B cell (primary cell): Measurements from ENCODE around the gene NPIPB4. TPM values are rescaled to one million over a fixed set of nuclear protein-coding genes. Genes with fewer than 3 reads are reported as not detected.
"Not testable (repeated sequence)": the region's sequence is repeated elsewhere in the genome, so short reads cannot be mapped to it uniquely, and the experiment has no call there.

ENCODE experiments used
- ATAC-seq: fragments of 200-7000 bp; cut with Tn5 transposase; one replicate; pipeline ENCODE4 v1.10.0; 2021; ENCODE audit warnings: low read depth, mild to moderate bottlenecking, moderate number of reproducible peaks, moderate library complexity
- CTCF ChIA-PET: fragments of 350-600 bp; sonication (Branson Sonifier 250); formaldehyde crosslinking; loops from one replicate; lab custom pipeline; 2021; ENCODE audit warnings: antibody characterized with exemption, inconsistent platforms; lab: Charles Lee
- POLR2A ChIA-PET: fragments of 350-600 bp; sonication (Branson Sonifier 250); formaldehyde crosslinking; loops from one replicate; lab custom pipeline; 2021; ENCODE audit warnings: antibody characterized with exemption; lab: Charles Lee
- DNase-seq: peaks from one replicate; pipeline ENCODE4 v3.0.0; 2013
- H2AFZ ChIP-seq: 2 replicates; pipeline ENCODE4 v1.6.1; 2012; ENCODE audit warnings: mild to moderate bottlenecking, low read depth, low read length; ENCODE audit not compliant: insufficient read depth, poor library complexity, severe bottlenecking
- H3K27ac ChIP-seq, 2 donors: 1 replicate in 1 of 2; 2 replicates in 1 of 2; pipeline ENCODE4 v1.5.1; 2012 to 2013; ENCODE audit warnings: low read length in 2 of 2, mild to moderate bottlenecking in 2 of 2, moderate library complexity in 1 of 2
- H3K27me3 ChIP-seq, 4 experiments: fragments of 200-600 bp in 1 of 4; sonication (generic) in 1 of 4; replicated peaks in 1 of 4; 1 replicate in 2 of 4; 2 replicates in 2 of 4; pipeline versions ENCODE4 v1.6.1 to v1.7.0; 2013 to 2016; ENCODE audit warnings: low read length in 3 of 4, mild to moderate bottlenecking in 2 of 4, mixed read lengths in 1 of 4, moderate library complexity in 1 of 4; ENCODE audit not compliant: insufficient read depth in 4 of 4, control insufficient read depth in 3 of 4; ENCODE audit errors: control extremely low read depth in 1 of 4
- H3K36me3 ChIP-seq, 2 experiments: replicated peaks in 1 of 2; 1 replicate in 1 of 2; 2 replicates in 1 of 2; pipeline versions ENCODE4 v1.6.1 to v1.7.1; 2013; ENCODE audit warnings: low read length in 1 of 2; ENCODE audit not compliant: insufficient read depth in 2 of 2, control insufficient read depth in 1 of 2; ENCODE audit errors: control extremely low read depth in 1 of 2, extremely low read depth in 1 of 2
- H3K4me1 ChIP-seq, 2 donors: fragments of 200-600 bp in 1 of 2; sonication (generic) in 1 of 2; 1 replicate in 1 of 2; 2 replicates in 1 of 2; pipeline versions ENCODE4 v1.5.1 to v1.6.1; 2013 to 2017; ENCODE audit warnings: low read length in 2 of 2; ENCODE audit not compliant: control insufficient read depth in 2 of 2, insufficient read depth in 2 of 2
- H3K4me2 ChIP-seq: replicated peaks from 2 replicates; pipeline ENCODE3; 2012; ENCODE audit warnings: mild to moderate bottlenecking, low read depth, low read length; ENCODE audit not compliant: poor library complexity, severe bottlenecking
- H3K4me3 ChIP-seq, 5 experiments: fragments of 200-600 bp in 1 of 5; sonication (generic) in 1 of 5; 1 replicate in 3 of 5; 2 replicates in 2 of 5; pipeline versions ENCODE4 v1.5.1 to v1.7.0; 2011 to 2016; ENCODE audit warnings: low read length in 4 of 5, mild to moderate bottlenecking in 4 of 5, low read depth in 2 of 5, control low read depth in 1 of 5, moderate library complexity in 1 of 5; ENCODE audit not compliant: insufficient read depth in 1 of 5; ENCODE audit errors: control extremely low read depth in 1 of 5, extremely low read depth in 1 of 5
- H3K79me2 ChIP-seq: fragments of 200-600 bp; sonication (generic); one replicate; pipeline ENCODE4 v1.6.0; 2016; ENCODE audit warnings: low read length; ENCODE audit not compliant: control insufficient read depth, insufficient read depth
- H3K9ac ChIP-seq: fragments of 200-600 bp; sonication (generic); 2 replicates; pipeline ENCODE4 v1.6.1; 2017; ENCODE audit warnings: mild to moderate bottlenecking, low read length, moderate library complexity
- H3K9me3 ChIP-seq, 3 donors: one replicate each; pipeline versions ENCODE4 v1.6.1 to v1.7.1; 2013; ENCODE audit warnings: low read length in 2 of 3; ENCODE audit not compliant: control insufficient read depth in 2 of 3, insufficient read depth in 1 of 3; ENCODE audit errors: control extremely low read depth in 1 of 3
- H4K20me1 ChIP-seq: 2 replicates; pipeline ENCODE4 v1.6.0; 2012; ENCODE audit warnings: mild to moderate bottlenecking, low read length; ENCODE audit not compliant: insufficient read depth, control insufficient read depth, poor library complexity, severe bottlenecking
- H3K27ac Mint-ChIP-seq: one replicate; pipeline ENCODE4 v1.8.0; 2021; ENCODE audit warnings: mixed read lengths
- H3K27me3 Mint-ChIP-seq: one replicate; pipeline ENCODE4 v1.8.0; 2021; ENCODE audit warnings: mixed read lengths
- H3K4me1 Mint-ChIP-seq: one replicate; pipeline ENCODE4 v1.8.0; 2021; ENCODE audit warnings: mixed read lengths
- H3K4me3 Mint-ChIP-seq: one replicate; pipeline ENCODE4 v1.8.0; 2021; ENCODE audit warnings: mixed read lengths
- H3K9me3 Mint-ChIP-seq: one replicate; pipeline ENCODE4 v1.8.0; 2022; ENCODE audit warnings: mixed read lengths; ENCODE audit not compliant: insufficient read depth
- WGBS: methylation state at CpG from one replicate; pipeline ENCODE4 v1.1.5; 2013; ENCODE audit warnings: missing lambda C conversion rate; ENCODE audit not compliant: insufficient coverage; 5-methylcytosine and 5-hydroxymethylcytosine counted together
- intact Hi-C: fragments of 100-400 bp; cut with micrococcal nuclease; formaldehyde crosslinking; loops from one replicate; pipeline ENCODE4 v1.10.0; 2022
- polyA minus RNA-seq: library from RNA; depleted of rRNA, polyadenylated mRNA; stranded (reverse); fragments of >200 nt; gene quantifications from 2 replicates; pipeline ENCODE4 v1.2.3, GENCODE V29; 2012
- polyA plus RNA-seq: library from polyadenylated mRNA; depleted of rRNA; stranded (reverse); fragments of >200 nt; gene quantifications from 2 replicates; pipeline ENCODE4 v1.2.3, GENCODE V29; 2012
- total RNA-seq, 2 donors: library from RNA; stranded (reverse); fragments of 120-200 nt in 1 of 2; gene quantifications; 1 replicate in 1 of 2; 2 replicates in 1 of 2; pipeline versions ENCODE4 v1.2.3 to v1.2.4, GENCODE V29; 2013 to 2022

The NPIPB4 gene
- 650 and 755 TPM in 2 replicates for total RNA-seq
- 62.4 TPM for total RNA-seq (2013)
- 72.0 and 182 TPM in 2 replicates for polyA plus RNA-seq
- polyA minus RNA-seq = 28.0 and 135 TPM in 2 replicates

- H3K4me3 Mint-ChIP-seq, H2AFZ ChIP-seq: not testable (repeated sequence)
These were observed at the start of gene NPIPB4 for GRCh38 chr16:21857656-21858055. Gene NPIPB4, minus strand, starts transcription at chr16:21857756. Its CDS starts 378 bp downstream, at chr16:21857378.

GRCh38 chr16:21898998-21899397 is 41.4 kb upstream of the NPIPB4 start:
- H3K9ac ChIP-seq, H3K4me3 Mint-ChIP-seq, POLR2A ChIA-PET, intact Hi-C loops, H3K27me3 ChIP-seq, H3K4me2 ChIP-seq, CTCF ChIA-PET, H3K27ac ChIP-seq, H4K20me1 ChIP-seq, H3K9me3 Mint-ChIP-seq, H3K9me3 ChIP-seq, H3K4me1 ChIP-seq, H2AFZ ChIP-seq, H3K4me3 ChIP-seq, DNase-seq, H3K4me1 Mint-ChIP-seq, ATAC-seq, H3K27ac Mint-ChIP-seq, H3K36me3 ChIP-seq, H3K27me3 Mint-ChIP-seq, H3K79me2 ChIP-seq: not testable (repeated sequence)
- WGBS = no CpG with 5 or more reads among the region's 5 CpGs

More at GRCh38 chr16:21857656-21858055, at the start of gene NPIPB4:
- H3K27me3 ChIP-seq, H3K79me2 ChIP-seq, H3K27ac ChIP-seq, H3K4me3 ChIP-seq, CTCF ChIA-PET, H4K20me1 ChIP-seq, H3K27ac Mint-ChIP-seq, ATAC-seq, POLR2A ChIA-PET, H3K4me2 ChIP-seq, DNase-seq, H3K9me3 ChIP-seq, intact Hi-C loops, H3K9ac ChIP-seq, H3K4me1 ChIP-seq, H3K9me3 Mint-ChIP-seq, H3K27me3 Mint-ChIP-seq, H3K36me3 ChIP-seq, H3K4me1 Mint-ChIP-seq: not testable (repeated sequence)
- no CpG with 5 or more reads among the region's 5 CpGs for WGBS

- CTCF ChIA-PET, H3K27me3 Mint-ChIP-seq, H3K9me3 ChIP-seq, ATAC-seq, H3K4me3 Mint-ChIP-seq, H3K9ac ChIP-seq, H3K36me3 ChIP-seq, intact Hi-C loops, H3K27ac Mint-ChIP-seq, H3K27me3 ChIP-seq, H3K4me1 Mint-ChIP-seq, H3K4me2 ChIP-seq, H3K79me2 ChIP-seq, H3K9me3 Mint-ChIP-seq, H4K20me1 ChIP-seq, H3K4me3 ChIP-seq, H3K27ac ChIP-seq, H2AFZ ChIP-seq, H3K4me1 ChIP-seq, POLR2A ChIA-PET: not testable (repeated sequence)
- no CpG with 5 or more reads among the region's 3 CpGs for WGBS
- DNase-seq = peak; percentile 27
These were observed 24.4 kb upstream of the NPIPB4 start for GRCh38 chr16:21881988-21882387.

- H3K4me2 ChIP-seq, H3K9ac ChIP-seq, H3K4me1 ChIP-seq, H3K4me1 Mint-ChIP-seq, H3K27me3 ChIP-seq, H3K9me3 ChIP-seq, H3K4me3 ChIP-seq, H3K9me3 Mint-ChIP-seq, H3K27ac ChIP-seq, DNase-seq, ATAC-seq, POLR2A ChIA-PET, H3K27me3 Mint-ChIP-seq, H4K20me1 ChIP-seq, H3K27ac Mint-ChIP-seq, H3K36me3 ChIP-seq, H3K79me2 ChIP-seq, H2AFZ ChIP-seq, H3K4me3 Mint-ChIP-seq, intact Hi-C loops, CTCF ChIA-PET: not testable (repeated sequence)
- no CpG with 5 or more reads among the region's 13 CpGs for WGBS
These were observed 20.4 kb downstream of the NPIPB4 start for GRCh38 chr16:21837186-21837585.
